ENCODE results near the gene MIPEP. TPM values are rescaled to one million over a fixed set of nuclear protein-coding genes. Genes with fewer than 3 reads are reported as not detected.

Gene MIPEP
- total RNA-seq, 2 experiments from 2014 or later, result 8.6 to 8.8 TPM

GRCh38 chr13:23789576-23790346 lies 99.4 kb downstream of the MIPEP start:
- DNase-seq, result no peak
- H3K27me3 Mint-ChIP-seq, result no peaks in the 10 kb centered on the region
- H3K9me3 Mint-ChIP-seq, result no peaks in the 10 kb centered on the region
- CTCF ChIA-PET, result interaction anchor here (0.9 to 1.7 kb wide), 2 partner anchors 11 to 33 kb away, joined by 3 to 6 read pairs; no protein-coding TSS in a partner anchor
- POLR2A ChIA-PET, result no interaction called here
- H3K4me3 Mint-ChIP-seq, result no peak overlapping the region
- H3K36me3 Mint-ChIP-seq (ENCODE audit: low read depth), result no peaks in the 10 kb centered on the region
- H3K4me1 Mint-ChIP-seq, result peaks cover 12% of the 10 kb centered on the region
- no peak overlapping the region for H3K27ac Mint-ChIP-seq

GRCh38 chr13:23788459-23788858 lies 100.7 kb downstream of the MIPEP start:
- H3K4me1 Mint-ChIP-seq, result peaks cover under 1% of the 10 kb centered on the region
- no peak overlapping the region for H3K27ac Mint-ChIP-seq
- POLR2A ChIA-PET, result no interaction called here
- H3K9me3 Mint-ChIP-seq, result peaks cover 2% of the 10 kb centered on the region
- H3K36me3 Mint-ChIP-seq (ENCODE audit: low read depth), result no peaks in the 10 kb centered on the region
- DNase-seq, result no peak
- CTCF ChIA-PET, result interaction anchor here (1.7 kb wide), 1 partner anchor 10 kb away, joined by 6 read pairs; no protein-coding TSS in a partner anchor
- H3K4me3 Mint-ChIP-seq, result no peak overlapping the region
- no peaks in the 10 kb centered on the region for H3K27me3 Mint-ChIP-seq

GRCh38 chr13:23787464-23787863 lies 101.7 kb downstream of the MIPEP start:
- CTCF ChIA-PET, result no interaction called here
- DNase-seq, result no peak
- no peaks in the 10 kb centered on the region for H3K27me3 Mint-ChIP-seq
- H3K9me3 Mint-ChIP-seq, result peaks cover 2% of the 10 kb centered on the region
- H3K4me1 Mint-ChIP-seq, result no peaks in the 10 kb centered on the region
- H3K4me3 Mint-ChIP-seq, result no peak overlapping the region
- H3K27ac Mint-ChIP-seq, result no peak overlapping the region
- H3K36me3 Mint-ChIP-seq (ENCODE audit: low read depth), result no peaks in the 10 kb centered on the region
- POLR2A ChIA-PET, result no interaction called here

- H3K4me1 Mint-ChIP-seq, result no peaks in the 10 kb centered on the region
- no peaks in the 10 kb centered on the region for H3K36me3 Mint-ChIP-seq (ENCODE audit: low read depth)
- H3K4me3 Mint-ChIP-seq, result no peak overlapping the region
- no peak overlapping the region for H3K27ac Mint-ChIP-seq
- DNase-seq, result no peak
- ChIA-PET POLR2A (no interaction called here), CTCF (no interaction called here)
- no peaks in the 10 kb centered on the region for H3K27me3 Mint-ChIP-seq
- peaks cover 2% of the 10 kb centered on the region for H3K9me3 Mint-ChIP-seq
Measured at GRCh38 chr13:23786607-23787006, 102.6 kb downstream of the MIPEP start.

- POLR2A ChIA-PET, result no interaction called here
- Mint-ChIP-seq H3K27ac (no peak overlapping the region), H3K9me3 (peaks cover 7% of the 10 kb centered on the region), H3K4me3 (no peak overlapping the region), H3K27me3 (no peaks in the 10 kb centered on the region), H3K4me1 (peaks cover 15% of the 10 kb centered on the region), H3K36me3 (ENCODE audit: low read depth) (no peaks in the 10 kb centered on the region)
- CTCF ChIA-PET, result interaction anchor here (1.2 to 1.5 kb wide), 3 partner anchors 10 to 24 kb away, joined by 3 to 6 read pairs (median 4); no protein-coding TSS in a partner anchor
- DNase-seq, result no peak
Measured at GRCh38 chr13:23778879-23779278, 110.3 kb downstream of the MIPEP start.

GRCh38 chr13:23778002-23778652 lies 111.1 kb downstream of the MIPEP start:
- ChIA-PET POLR2A (no interaction called here), CTCF (interaction anchor here (1.2 to 1.5 kb wide), 3 partner anchors 11 to 24 kb away, joined by 3 to 6 read pairs (median 4); no protein-coding TSS in a partner anchor)
- Mint-ChIP-seq H3K4me3 (no peak overlapping the region), H3K27ac (no peak overlapping the region), H3K36me3 (ENCODE audit: low read depth) (no peaks in the 10 kb centered on the region), H3K9me3 (peaks cover 5% of the 10 kb centered on the region), H3K27me3 (no peaks in the 10 kb centered on the region), H3K4me1 (peaks cover 15% of the 10 kb centered on the region)
- no peak for DNase-seq

GRCh38 chr13:23777575-23777870 lies 111.7 kb downstream of the MIPEP start:
- Mint-ChIP-seq H3K9me3 (peaks cover 5% of the 10 kb centered on the region), H3K27me3 (no peaks in the 10 kb centered on the region), H3K27ac (no peak overlapping the region), H3K36me3 (ENCODE audit: low read depth) (no peaks in the 10 kb centered on the region), H3K4me3 (no peak overlapping the region), H3K4me1 (peaks cover 15% of the 10 kb centered on the region)
- no peak for DNase-seq
- POLR2A ChIA-PET, result no interaction called here
- CTCF ChIA-PET, result no interaction called here

GRCh38 chr13:23776698-23777574 lies 112.3 kb downstream of the MIPEP start:
- POLR2A ChIA-PET, result no interaction called here
- Mint-ChIP-seq H3K9me3 (peaks cover 5% of the 10 kb centered on the region), H3K4me1 (peaks cover 15% of the 10 kb centered on the region), H3K27me3 (no peaks in the 10 kb centered on the region), H3K36me3 (ENCODE audit: low read depth) (no peaks in the 10 kb centered on the region), H3K4me3 (no peak overlapping the region), H3K27ac (no peak overlapping the region)
- no peak for DNase-seq
- CTCF ChIA-PET, result no interaction called here

- H3K4me3 Mint-ChIP-seq, result no peak overlapping the region
- peaks cover 21% of the 10 kb centered on the region for H3K4me1 Mint-ChIP-seq
- no peak overlapping the region for H3K27ac Mint-ChIP-seq
- ChIA-PET CTCF (no interaction called here), POLR2A (no interaction called here)
- no peak for DNase-seq
- H3K27me3 Mint-ChIP-seq, result no peaks in the 10 kb centered on the region
- H3K9me3 Mint-ChIP-seq, result no peaks in the 10 kb centered on the region
- H3K36me3 Mint-ChIP-seq (ENCODE audit: low read depth), result no peaks in the 10 kb centered on the region
Measured at GRCh38 chr13:23772717-23773116, 116.5 kb downstream of the MIPEP start.

- Mint-ChIP-seq H3K4me1 (peaks cover 15% of the 10 kb centered on the region), H3K36me3 (ENCODE audit: low read depth) (no peaks in the 10 kb centered on the region), H3K27me3 (no peaks in the 10 kb centered on the region), H3K4me3 (no peak overlapping the region), H3K27ac (no peak overlapping the region), H3K9me3 (no peaks in the 10 kb centered on the region)
- ChIA-PET POLR2A (no interaction called here), CTCF (no interaction called here)
- no peak for DNase-seq
Measured at GRCh38 chr13:23771956-23772355, 117.2 kb downstream of the MIPEP start.

- no peak for DNase-seq
- H3K27ac Mint-ChIP-seq, result no peak overlapping the region
- CTCF ChIA-PET, result no interaction called here
- H3K4me1 Mint-ChIP-seq, result peaks cover 11% of the 10 kb centered on the region
- H3K36me3 Mint-ChIP-seq (ENCODE audit: low read depth), result no peaks in the 10 kb centered on the region
- POLR2A ChIA-PET, result no interaction called here
- H3K9me3 Mint-ChIP-seq, result no peaks in the 10 kb centered on the region
- H3K4me3 Mint-ChIP-seq, result no peak overlapping the region
- no peaks in the 10 kb centered on the region for H3K27me3 Mint-ChIP-seq
Measured at GRCh38 chr13:23771552-23771951, 117.6 kb downstream of the MIPEP start.

- H3K36me3 Mint-ChIP-seq (ENCODE audit: low read depth), result no peaks in the 10 kb centered on the region
- no peak overlapping the region for H3K4me3 Mint-ChIP-seq
- no peak for DNase-seq
- ChIA-PET POLR2A (no interaction called here), CTCF (no interaction called here)
- H3K4me1 Mint-ChIP-seq, result peaks cover 7% of the 10 kb centered on the region
- no peaks in the 10 kb centered on the region for H3K27me3 Mint-ChIP-seq
- H3K9me3 Mint-ChIP-seq, result no peaks in the 10 kb centered on the region
- no peak overlapping the region for H3K27ac Mint-ChIP-seq
Measured at GRCh38 chr13:23770973-23771372, 118.2 kb downstream of the MIPEP start.

- H3K27me3 Mint-ChIP-seq, result no peaks in the 10 kb centered on the region
- H3K4me3 Mint-ChIP-seq, result no peak overlapping the region
- H3K27ac Mint-ChIP-seq, result no peak overlapping the region
- no peaks in the 10 kb centered on the region for H3K36me3 Mint-ChIP-seq (ENCODE audit: low read depth)
- peaks cover 7% of the 10 kb centered on the region for H3K4me1 Mint-ChIP-seq
- POLR2A ChIA-PET, result no interaction called here
- CTCF ChIA-PET, result no interaction called here
- no peaks in the 10 kb centered on the region for H3K9me3 Mint-ChIP-seq
- no peak for DNase-seq
Measured at GRCh38 chr13:23770428-23770827, 118.8 kb downstream of the MIPEP start.
